ENCODE results near the gene KRTAP10-9. TPM values are rescaled to one million over a fixed set of nuclear protein-coding genes. Genes with fewer than 3 reads are reported as not detected.
"Not testable (repeated sequence)": the region's sequence is repeated elsewhere in the genome, so short reads cannot be mapped to it uniquely, and the experiment has no call there.

Gene KRTAP10-9
- total RNA-seq, 2 experiments from 2014 or later: not detected

DNA sequence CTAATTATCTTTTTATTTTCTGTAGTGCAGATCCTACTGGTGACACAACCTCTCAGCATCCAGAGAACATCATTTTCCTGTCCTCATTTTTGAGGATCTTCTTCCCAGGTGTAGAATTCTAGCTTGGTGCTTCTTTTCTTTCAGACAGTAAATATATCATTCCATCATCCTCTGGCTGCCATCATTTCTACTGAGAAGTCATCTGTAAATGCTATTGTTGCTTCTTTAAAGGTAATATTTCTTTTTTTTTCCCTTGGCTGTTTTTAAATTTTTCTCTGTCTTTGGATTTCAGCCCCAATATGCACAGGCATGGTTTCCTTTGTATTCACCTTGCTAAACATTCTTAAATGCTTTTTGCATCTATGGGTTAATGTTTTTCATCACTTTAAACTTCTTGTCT, 3.3 kb upstream of the KRTAP10-9 start:
- ATAC-seq (ENCODE audit: poor library complexity): no peak
- Histone ChIP-seq H3K4me3 (ENCODE audit: low read length) (no peak overlapping the region), H3K27ac (ENCODE audit: low read depth in 1 of 2, low read length in 2 of 2) (no peak overlapping the region), H3K9me3 (ENCODE audit: control insufficient read depth in 1 of 2, insufficient read depth in 1 of 2, low read length in 2 of 2) (peaks cover 15 to 27% of the 10 kb centered on the region in 2 experiments), H3K36me3 (ENCODE audit: insufficient read depth, low read length) (no peaks in the 10 kb centered on the region), H3K4me1 (ENCODE audit: insufficient read depth, low read length) (peaks cover 36% of the 10 kb centered on the region), H3K27me3 (ENCODE audit: control insufficient read depth in 1 of 2, insufficient read depth in 2 of 2, low read length in 2 of 2) (no peaks in the 10 kb centered on the region)
- H3K9me3 Mint-ChIP-seq: peaks cover 28% of the 10 kb centered on the region
- no peak for DNase-seq
- H3K27ac Mint-ChIP-seq: no peak overlapping the region
- no peak overlapping the region for H3K4me3 Mint-ChIP-seq
- no peaks in the 10 kb centered on the region for H3K27me3 Mint-ChIP-seq
- no peak for TF ChIP-seq CTCF (IDR thresholded peaks at IDR 0.05)
- POLR2A ChIA-PET: no interaction called here
- H3K36me3 Mint-ChIP-seq (ENCODE audit: low read depth): peaks cover 51% of the 10 kb centered on the region
- intact Hi-C loops (cut with DNase I, micrococcal nuclease): no loop called here
- CTCF ChIA-PET: no interaction called here
- peaks cover 28% of the 10 kb centered on the region for H3K4me1 Mint-ChIP-seq (ENCODE audit: low read depth)

DNA sequence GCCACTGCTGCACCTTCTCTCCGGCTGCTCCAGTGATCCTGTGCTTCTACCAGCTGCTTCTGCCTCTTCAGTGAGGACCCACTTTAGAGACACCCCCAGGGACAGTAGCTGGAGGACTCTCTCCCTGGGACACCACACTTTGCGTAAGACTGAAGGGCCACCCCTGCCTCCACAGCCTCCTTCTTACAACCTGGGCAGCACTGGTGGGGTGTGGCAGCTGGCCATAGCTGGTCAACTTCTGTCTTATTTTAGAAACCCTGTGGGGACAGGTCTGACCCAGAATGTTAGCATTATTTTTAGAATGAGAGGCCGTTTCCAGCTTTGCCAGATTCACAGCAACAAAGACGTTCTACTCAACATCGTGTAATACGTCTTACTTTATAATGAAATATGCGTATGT, 1.1 kb upstream of the KRTAP10-9 start:
- CTCF ChIA-PET: no interaction called here
- Mint-ChIP-seq H3K27ac (no peak overlapping the region), H3K4me3 (no peak overlapping the region), H3K36me3 (ENCODE audit: low read depth) (peaks cover 43% of the 10 kb centered on the region), H3K4me1 (ENCODE audit: low read depth) (peaks cover 23% of the 10 kb centered on the region), H3K27me3 (no peaks in the 10 kb centered on the region), H3K9me3 (peaks cover 22% of the 10 kb centered on the region)
- no peaks in the 10 kb centered on the region for H3K27me3 ChIP-seq (ENCODE audit: control insufficient read depth in 1 of 2, insufficient read depth in 2 of 2, low read length in 2 of 2)
- H3K4me3 ChIP-seq (ENCODE audit: low read length): no peak overlapping the region
- DNase-seq (no peak), ATAC-seq (ENCODE audit: poor library complexity) (no peak)
- H3K27ac ChIP-seq (ENCODE audit: low read depth in 1 of 2, low read length in 2 of 2): no peak overlapping the region
- TF ChIP-seq CTCF (IDR thresholded peaks at IDR 0.05): no peak
- H3K4me1 ChIP-seq (ENCODE audit: insufficient read depth, low read length): peaks cover 46% of the 10 kb centered on the region
- POLR2A ChIA-PET: no interaction called here
- H3K9me3 ChIP-seq (ENCODE audit: control insufficient read depth in 1 of 2, insufficient read depth in 1 of 2, low read length in 2 of 2): peaks cover 24 to 36% of the 10 kb centered on the region in 2 experiments
- no peaks in the 10 kb centered on the region for H3K36me3 ChIP-seq (ENCODE audit: insufficient read depth, low read length)
- intact Hi-C loops (cut with DNase I, micrococcal nuclease): no loop called here

DNA sequence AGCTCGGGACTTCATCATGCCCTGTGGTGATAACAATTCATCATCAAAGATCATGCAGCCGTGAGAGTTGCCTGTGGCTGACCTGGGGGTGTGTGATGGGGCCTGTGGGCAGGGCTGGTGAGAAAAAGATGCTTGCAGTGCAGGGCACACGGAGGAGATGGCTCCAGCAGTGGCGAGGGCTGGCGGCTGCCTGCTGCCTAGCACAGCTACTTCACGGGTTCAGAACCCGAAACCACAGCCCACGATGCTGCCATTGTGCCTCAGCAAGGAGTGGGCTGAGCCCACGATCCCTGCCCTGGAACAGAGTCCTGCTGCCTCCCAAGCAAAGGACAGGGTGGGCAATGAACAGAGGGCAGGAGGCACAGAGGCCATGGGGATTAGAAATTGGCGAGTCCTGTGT, 631 bp upstream of the KRTAP10-9 start:
- CTCF ChIA-PET: no interaction called here
- intact Hi-C loops (cut with DNase I, micrococcal nuclease): no loop called here
- no peaks in the 10 kb centered on the region for H3K27me3 ChIP-seq (ENCODE audit: control insufficient read depth in 1 of 2, insufficient read depth in 2 of 2, low read length in 2 of 2)
- Mint-ChIP-seq H3K27ac (no peak overlapping the region), H3K4me3 (no peak overlapping the region), H3K27me3 (no peaks in the 10 kb centered on the region), H3K36me3 (ENCODE audit: low read depth) (peaks cover 45% of the 10 kb centered on the region), H3K4me1 (ENCODE audit: low read depth) (peaks cover 25% of the 10 kb centered on the region), H3K9me3 (peaks cover 21% of the 10 kb centered on the region)
- peaks cover 29 to 37% of the 10 kb centered on the region in 2 experiments for H3K9me3 ChIP-seq (ENCODE audit: control insufficient read depth in 1 of 2, insufficient read depth in 1 of 2, low read length in 2 of 2)
- H3K4me3 ChIP-seq (ENCODE audit: low read length): no peak overlapping the region
- no peak for ATAC-seq (ENCODE audit: poor library complexity)
- POLR2A ChIA-PET: no interaction called here
- no peaks in the 10 kb centered on the region for H3K36me3 ChIP-seq (ENCODE audit: insufficient read depth, low read length)
- H3K4me1 ChIP-seq (ENCODE audit: insufficient read depth, low read length): peaks cover 47% of the 10 kb centered on the region
- no peak overlapping the region for H3K27ac ChIP-seq (ENCODE audit: low read depth in 1 of 2, low read length in 2 of 2)
- no peak for TF ChIP-seq CTCF (IDR thresholded peaks at IDR 0.05)
- peak in 1 of 14 experiments; percentile 68 for DNase-seq

DNA sequence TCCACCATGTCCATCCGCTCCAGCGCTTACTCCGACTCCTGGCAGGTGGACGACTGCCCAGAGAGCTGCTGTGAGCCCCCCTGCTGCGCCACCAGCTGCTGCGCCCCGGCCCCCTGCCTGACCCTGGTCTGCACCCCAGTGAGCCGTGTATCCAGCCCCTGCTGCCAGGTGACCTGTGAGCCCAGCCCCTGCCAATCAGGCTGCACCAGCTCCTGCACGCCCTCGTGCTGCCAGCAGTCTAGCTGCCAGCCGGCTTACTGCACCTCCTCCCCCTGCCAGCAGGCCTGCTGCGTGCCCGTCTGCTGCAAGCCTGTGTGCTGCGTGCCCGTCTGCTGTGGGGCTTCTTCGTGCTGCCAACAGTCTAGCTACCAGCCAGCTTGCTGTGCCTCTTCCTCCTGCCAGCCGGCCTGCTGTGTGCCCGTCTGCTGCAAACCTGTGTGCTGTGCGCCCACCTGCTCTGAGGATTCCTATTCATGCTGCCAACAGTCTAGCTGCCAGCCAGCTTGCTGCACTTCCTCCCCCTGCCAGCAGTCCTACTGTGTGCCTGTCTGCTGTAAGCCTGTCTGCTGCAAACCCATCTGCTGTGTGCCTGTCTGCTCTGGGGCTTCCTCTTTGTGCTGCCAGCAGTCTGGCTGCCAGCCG, 409 bp downstream of the KRTAP10-9 start:
- H3K27ac Mint-ChIP-seq; H3K27ac ChIP-seq (ENCODE audit: low read depth in 1 of 2, low read length in 2 of 2); H3K4me3 ChIP-seq (ENCODE audit: low read length); CTCF ChIA-PET; H3K27me3 Mint-ChIP-seq; DNase-seq; H3K27me3 ChIP-seq (ENCODE audit: control insufficient read depth in 1 of 2, insufficient read depth in 2 of 2, low read length in 2 of 2); H3K36me3 ChIP-seq (ENCODE audit: insufficient read depth, low read length); intact Hi-C loops (cut with DNase I, micrococcal nuclease); ATAC-seq (ENCODE audit: poor library complexity); H3K4me3 Mint-ChIP-seq: not testable (repeated sequence)
- Histone ChIP-seq H3K9me3 (ENCODE audit: control insufficient read depth in 1 of 2, insufficient read depth in 1 of 2, low read length in 2 of 2) (peaks cover 39 to 41% of the 10 kb centered on the region in 2 experiments), H3K4me1 (ENCODE audit: insufficient read depth, low read length) (peaks cover 47% of the 10 kb centered on the region)
- H3K36me3 Mint-ChIP-seq (ENCODE audit: low read depth): peaks cover 40% of the 10 kb centered on the region
- POLR2A ChIA-PET: interaction anchor here (2.2 kb wide), 1 partner anchor 8 kb away, joined by 8 read pairs; no protein-coding TSS in a partner anchor
- peaks cover 20% of the 10 kb centered on the region for H3K9me3 Mint-ChIP-seq
- H3K4me1 Mint-ChIP-seq (ENCODE audit: low read depth): peaks cover 25% of the 10 kb centered on the region

DNA sequence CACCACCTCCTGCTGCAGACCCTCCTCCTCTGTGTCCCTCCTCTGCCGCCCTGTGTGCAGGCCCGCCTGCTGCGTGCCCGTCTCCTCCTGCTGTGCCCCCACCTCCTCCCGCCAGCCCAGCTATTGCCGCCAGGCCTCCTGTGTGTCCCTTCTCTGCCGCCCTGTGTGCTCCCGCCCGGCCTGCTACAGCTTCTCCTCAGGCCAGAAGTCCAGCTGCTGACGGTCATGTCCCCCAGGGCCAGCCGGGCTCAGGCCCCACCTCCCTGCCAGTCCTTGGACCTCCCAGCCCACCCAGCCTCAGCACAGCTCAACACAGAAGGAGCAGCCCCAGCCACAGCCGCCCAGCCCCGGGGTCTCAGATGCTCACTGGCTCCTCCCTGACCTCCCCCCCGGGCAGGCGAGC, 939 bp downstream of the KRTAP10-9 start:
- H3K4me3 Mint-ChIP-seq; H3K27ac ChIP-seq (ENCODE audit: low read depth in 1 of 2, low read length in 2 of 2); CTCF ChIA-PET; DNase-seq; H3K27me3 ChIP-seq (ENCODE audit: control insufficient read depth in 1 of 2, insufficient read depth in 2 of 2, low read length in 2 of 2); ATAC-seq (ENCODE audit: poor library complexity); intact Hi-C loops (cut with DNase I, micrococcal nuclease); H3K27me3 Mint-ChIP-seq; H3K36me3 ChIP-seq (ENCODE audit: insufficient read depth, low read length); H3K27ac Mint-ChIP-seq; H3K4me3 ChIP-seq (ENCODE audit: low read length): not testable (repeated sequence)
- H3K4me1 Mint-ChIP-seq (ENCODE audit: low read depth): peaks cover 25% of the 10 kb centered on the region
- H3K4me1 ChIP-seq (ENCODE audit: insufficient read depth, low read length): peaks cover 47% of the 10 kb centered on the region
- POLR2A ChIA-PET: interaction anchor here (2.2 kb wide), 1 partner anchor 9 kb away, joined by 8 read pairs; no protein-coding TSS in a partner anchor
- H3K9me3 Mint-ChIP-seq: peaks cover 21% of the 10 kb centered on the region
- peaks cover 43 to 44% of the 10 kb centered on the region in 2 experiments for H3K9me3 ChIP-seq (ENCODE audit: control insufficient read depth in 1 of 2, insufficient read depth in 1 of 2, low read length in 2 of 2)
- H3K36me3 Mint-ChIP-seq (ENCODE audit: low read depth): peaks cover 34% of the 10 kb centered on the region
